ENCODE data around the gene KCNJ15. TPM values are rescaled to one million over a fixed set of nuclear protein-coding genes. Genes with fewer than 3 reads are reported as not detected.

KCNJ15 gene
- under 1 TPM; 0.12 to 0.14 TPM for total RNA-seq

- intact Hi-C loops (cut with DNase I, micrococcal nuclease) = no loop called here
- ChIA-PET CTCF (no interaction called here), POLR2A (no interaction called here)
- H3K4me1 Mint-ChIP-seq = no peaks in the 10 kb centered on the region
- peaks cover 18% of the 10 kb centered on the region for H3K27me3 Mint-ChIP-seq
- no peaks in the 10 kb centered on the region for H3K9me3 Mint-ChIP-seq (ENCODE audit: low read depth)
- H3K4me3 Mint-ChIP-seq = no peak within 1 kb of the TSS
- no peak within 1 kb of the TSS for H3K27ac Mint-ChIP-seq
- DNase-seq = no peak
- no peak for ATAC-seq
- H3K36me3 Mint-ChIP-seq (ENCODE audit: low read depth) = no peaks in the 10 kb centered on the region
Measured at GRCh38 chr21:38256599-38257302, at the start of gene KCNJ15. KCNJ15 (plus strand) TSS chr21:38256991; CDS start chr21:38299262, 42,271 bp downstream.

- Mint-ChIP-seq H3K9me3 (ENCODE audit: low read depth) (no peaks in the 10 kb centered on the region), H3K27ac (no peak overlapping the region), H3K4me3 (no peak overlapping the region), H3K4me1 (peaks cover 3% of the 10 kb centered on the region), H3K36me3 (ENCODE audit: low read depth) (no peaks in the 10 kb centered on the region), H3K27me3 (peaks cover 20% of the 10 kb centered on the region)
- POLR2A ChIA-PET = no interaction called here
- peak; percentile 13 for DNase-seq
- intact Hi-C loops (cut with DNase I, micrococcal nuclease) = no loop called here
- CTCF ChIA-PET = interaction anchor here (0.6 to 3.1 kb wide), 5 partner anchors 8 to 147 kb away, joined by 3 to 15 read pairs (median 12); no protein-coding TSS in a partner anchor
- no peak for ATAC-seq
Measured at GRCh38 chr21:38208118-38208517, 48.7 kb upstream of the KCNJ15 start.

- intact Hi-C loops (cut with DNase I, micrococcal nuclease) = no loop called here
- POLR2A ChIA-PET = no interaction called here
- H3K27me3 Mint-ChIP-seq = peaks cover 26% of the 10 kb centered on the region
- H3K4me3 Mint-ChIP-seq = no peak overlapping the region
- no peaks in the 10 kb centered on the region for H3K36me3 Mint-ChIP-seq (ENCODE audit: low read depth)
- H3K4me1 Mint-ChIP-seq = peaks cover 3% of the 10 kb centered on the region
- CTCF ChIA-PET = interaction anchor here (0.5 to 3.1 kb wide), 4 partner anchors 7 to 144 kb away, joined by 3 to 14 read pairs (median 10); no protein-coding TSS in a partner anchor
- no peak for ATAC-seq
- H3K27ac Mint-ChIP-seq = no peak overlapping the region
- no peaks in the 10 kb centered on the region for H3K9me3 Mint-ChIP-seq (ENCODE audit: low read depth)
- DNase-seq = no peak
Measured at GRCh38 chr21:38211321-38211720, 45.5 kb upstream of the KCNJ15 start.

- peaks cover 3% of the 10 kb centered on the region for H3K4me1 Mint-ChIP-seq
- H3K9me3 Mint-ChIP-seq (ENCODE audit: low read depth) = no peaks in the 10 kb centered on the region
- intact Hi-C loops (cut with DNase I, micrococcal nuclease) = no loop called here
- H3K36me3 Mint-ChIP-seq (ENCODE audit: low read depth) = no peaks in the 10 kb centered on the region
- H3K27me3 Mint-ChIP-seq = peaks cover 26% of the 10 kb centered on the region
- DNase-seq (no peak), ATAC-seq (no peak)
- H3K4me3 Mint-ChIP-seq = no peak overlapping the region
- H3K27ac Mint-ChIP-seq = no peak overlapping the region
- CTCF ChIA-PET = interaction anchor here (0.6 to 3.2 kb wide), 5 partner anchors 12 to 144 kb away, joined by 3 to 15 read pairs (median 3); no protein-coding TSS in a partner anchor
- POLR2A ChIA-PET = no interaction called here
Measured at GRCh38 chr21:38212706-38213105, 44.1 kb upstream of the KCNJ15 start.

- H3K4me3 Mint-ChIP-seq = no peak overlapping the region
- H3K27ac Mint-ChIP-seq = no peak overlapping the region
- ChIA-PET POLR2A (no interaction called here), CTCF (interaction anchor here (0.6 to 5.3 kb wide), 19 partner anchors 9 to 408 kb away, joined by 3 to 154 read pairs (median 4); no protein-coding TSS in a partner anchor)
- H3K4me1 Mint-ChIP-seq = peaks cover 8% of the 10 kb centered on the region
- ATAC-seq = peak; percentile 78
- peaks cover 4% of the 10 kb centered on the region for H3K27me3 Mint-ChIP-seq
- DNase-seq = peak; percentile 76
- intact Hi-C loops (cut with DNase I, micrococcal nuclease) = loop anchor here (1.0 to 5.0 kb wide), 3 partner anchors 113 to 137 kb away; no protein-coding TSS in a partner anchor
- peaks cover 15% of the 10 kb centered on the region for H3K9me3 Mint-ChIP-seq (ENCODE audit: low read depth)
- H3K36me3 Mint-ChIP-seq (ENCODE audit: low read depth) = peaks cover 5% of the 10 kb centered on the region
Measured at GRCh38 chr21:38219049-38219628, 37.7 kb upstream of the KCNJ15 start.

- ATAC-seq (no peak), DNase-seq (no peak)
- POLR2A ChIA-PET = no interaction called here
- no peaks in the 10 kb centered on the region for H3K27me3 Mint-ChIP-seq
- peaks cover 20% of the 10 kb centered on the region for H3K9me3 Mint-ChIP-seq (ENCODE audit: low read depth)
- peaks cover 8% of the 10 kb centered on the region for H3K4me1 Mint-ChIP-seq
- H3K27ac Mint-ChIP-seq = no peak overlapping the region
- H3K4me3 Mint-ChIP-seq = no peak overlapping the region
- CTCF ChIA-PET = interaction anchor here (0.7 to 5.3 kb wide), 4 partner anchors 10 to 133 kb away, joined by 3 to 154 read pairs (median 6); no protein-coding TSS in a partner anchor
- intact Hi-C loops (cut with DNase I, micrococcal nuclease) = loop anchor here in 1 of 2 experiments (2.0 kb wide), 1 partner anchor 48 kb away; no protein-coding TSS in a partner anchor
- peaks cover 5% of the 10 kb centered on the region for H3K36me3 Mint-ChIP-seq (ENCODE audit: low read depth)
Measured at GRCh38 chr21:38220270-38220737, 36.5 kb upstream of the KCNJ15 start.

- no peak overlapping the region for H3K27ac Mint-ChIP-seq
- POLR2A ChIA-PET = no interaction called here
- H3K4me3 Mint-ChIP-seq = no peak overlapping the region
- ATAC-seq (peak; percentile 36), DNase-seq (no peak)
- H3K9me3 Mint-ChIP-seq (ENCODE audit: low read depth) = peaks cover 22% of the 10 kb centered on the region
- CTCF ChIA-PET = interaction anchor here (1.6 kb wide), 1 partner anchor 131 kb away, joined by 9 read pairs; no protein-coding TSS in a partner anchor
- no peaks in the 10 kb centered on the region for H3K27me3 Mint-ChIP-seq
- intact Hi-C loops (cut with DNase I, micrococcal nuclease) = loop anchor here in 1 of 2 experiments (2.0 kb wide), 1 partner anchor 47 kb away; no protein-coding TSS in a partner anchor
- peaks cover 5% of the 10 kb centered on the region for H3K36me3 Mint-ChIP-seq (ENCODE audit: low read depth)
- peaks cover 8% of the 10 kb centered on the region for H3K4me1 Mint-ChIP-seq
Measured at GRCh38 chr21:38221594-38221993, 35.2 kb upstream of the KCNJ15 start.

GRCh38 chr21:38223893-38224540 lies 32.8 kb upstream of the KCNJ15 start:
- H3K36me3 Mint-ChIP-seq (ENCODE audit: low read depth) = peaks cover 5% of the 10 kb centered on the region
- no peak overlapping the region for H3K4me3 Mint-ChIP-seq
- peaks cover 8% of the 10 kb centered on the region for H3K4me1 Mint-ChIP-seq
- ChIA-PET POLR2A (no interaction called here), CTCF (interaction anchor here (1.0 to 1.6 kb wide), 2 partner anchors 8 to 11 kb away, joined by 4 to 5 read pairs; no protein-coding TSS in a partner anchor)
- H3K27ac Mint-ChIP-seq = no peak overlapping the region
- ATAC-seq (no peak), DNase-seq (peak; percentile 34)
- H3K9me3 Mint-ChIP-seq (ENCODE audit: low read depth) = peaks cover 40% of the 10 kb centered on the region
- intact Hi-C loops (cut with DNase I, micrococcal nuclease) = no loop called here
- H3K27me3 Mint-ChIP-seq = no peaks in the 10 kb centered on the region

- intact Hi-C loops (cut with DNase I, micrococcal nuclease) = no loop called here
- H3K4me1 Mint-ChIP-seq = no peaks in the 10 kb centered on the region
- H3K27ac Mint-ChIP-seq = no peak overlapping the region
- H3K4me3 Mint-ChIP-seq = no peak overlapping the region
- peaks cover 7% of the 10 kb centered on the region for H3K36me3 Mint-ChIP-seq (ENCODE audit: low read depth)
- H3K27me3 Mint-ChIP-seq = no peaks in the 10 kb centered on the region
- ChIA-PET POLR2A (no interaction called here), CTCF (interaction anchor here (1.6 kb wide), 2 partner anchors 11 to 125 kb away, joined by 5 to 6 read pairs; no protein-coding TSS in a partner anchor)
- no peak for ATAC-seq
- H3K9me3 Mint-ChIP-seq (ENCODE audit: low read depth) = peaks cover 51% of the 10 kb centered on the region
- no peak for DNase-seq
Measured at GRCh38 chr21:38227401-38227800, 29.4 kb upstream of the KCNJ15 start.

- no peak for ATAC-seq
- Mint-ChIP-seq H3K27me3 (no peaks in the 10 kb centered on the region), H3K27ac (no peak overlapping the region), H3K36me3 (ENCODE audit: low read depth) (peaks cover 5% of the 10 kb centered on the region), H3K9me3 (ENCODE audit: low read depth) (peaks cover 47% of the 10 kb centered on the region), H3K4me3 (no peak overlapping the region), H3K4me1 (no peaks in the 10 kb centered on the region)
- intact Hi-C loops (cut with DNase I, micrococcal nuclease) = no loop called here
- ChIA-PET CTCF (interaction anchor here (1.6 kb wide), 1 partner anchor 125 kb away, joined by 5 read pairs; no protein-coding TSS in a partner anchor), POLR2A (no interaction called here)
- no peak for DNase-seq
Measured at GRCh38 chr21:38228115-38228514, 28.7 kb upstream of the KCNJ15 start.

GRCh38 chr21:38228537-38228936 lies 28.3 kb upstream of the KCNJ15 start:
- H3K27me3 Mint-ChIP-seq = no peaks in the 10 kb centered on the region
- H3K4me1 Mint-ChIP-seq = no peaks in the 10 kb centered on the region
- ChIA-PET CTCF (interaction anchor here (1.6 kb wide), 1 partner anchor 124 kb away, joined by 5 read pairs; no protein-coding TSS in a partner anchor), POLR2A (no interaction called here)
- ATAC-seq (no peak), DNase-seq (no peak)
- peaks cover 5% of the 10 kb centered on the region for H3K36me3 Mint-ChIP-seq (ENCODE audit: low read depth)
- intact Hi-C loops (cut with DNase I, micrococcal nuclease) = no loop called here
- no peak overlapping the region for H3K27ac Mint-ChIP-seq
- peaks cover 46% of the 10 kb centered on the region for H3K9me3 Mint-ChIP-seq (ENCODE audit: low read depth)
- H3K4me3 Mint-ChIP-seq = no peak overlapping the region

All from activated CD4-positive, alpha-beta T cell treated with anti-CD3 and anti-CD28 coated beads for 36 hours (primary cell).